ENCODE data around the gene DHRS4.
"Not testable (repeated sequence)": the region's sequence is repeated elsewhere in the genome, so short reads cannot be mapped to it uniquely, and the experiment has no call there.

- TF ChIP-seq ZNF274 (IDR thresholded peaks at IDR 0.05; ENCODE audit: low read depth, low read length); YY1 (IDR thresholded peaks at IDR 0.05; ENCODE audit: insufficient read depth, insufficient read length): not testable (repeated sequence)
Measured at GRCh38 chr14:24006817-24007652, 53.5 kb downstream of the DHRS4 start.

All from NT2/D1 (cell line).